GM19463 (cell line): ENCODE results near the gene BMERB1.
"Not testable (repeated sequence)": the region's sequence is repeated elsewhere in the genome, so short reads cannot be mapped to it uniquely, and the experiment has no call there.

Source experiments
- ATAC-seq: cut with Tn5 transposase; IDR thresholded peaks from one replicate; pipeline ENCODE4 v1.9.1; 2021; ENCODE audit warnings: mild to moderate bottlenecking, moderate library complexity; ENCODE audit not compliant: unreplicated experiment

The BMERB1 gene

DNA sequence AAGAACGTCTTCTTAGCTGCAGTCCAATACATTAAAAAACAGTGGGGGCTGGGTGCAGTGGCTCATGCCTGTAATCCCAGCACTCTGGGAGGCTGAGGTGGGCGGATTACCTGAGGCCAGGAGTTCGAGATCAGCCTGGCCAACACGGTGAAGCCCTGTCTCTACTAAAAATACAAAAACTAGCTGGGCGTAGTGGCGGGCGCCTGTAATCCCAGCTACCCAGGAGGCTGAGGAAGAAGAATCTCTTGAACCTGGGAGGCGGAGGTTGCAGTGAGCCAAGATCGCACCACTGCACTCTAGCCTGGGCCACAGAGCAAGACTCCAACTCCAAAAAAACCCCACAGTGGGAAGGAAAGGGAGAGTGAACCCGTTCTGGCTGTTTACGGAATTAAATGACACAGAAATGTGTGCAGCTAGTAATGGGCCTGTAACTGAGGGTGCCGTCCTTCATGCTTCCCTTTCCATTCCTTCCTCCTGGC is 172.9 kb downstream of the BMERB1 start:
- ATAC-seq = not testable (repeated sequence)

- ATAC-seq = no peak
These were observed 173.5 kb downstream of the BMERB1 start for GRCh38 chr16:15607700-15608396.

DNA sequence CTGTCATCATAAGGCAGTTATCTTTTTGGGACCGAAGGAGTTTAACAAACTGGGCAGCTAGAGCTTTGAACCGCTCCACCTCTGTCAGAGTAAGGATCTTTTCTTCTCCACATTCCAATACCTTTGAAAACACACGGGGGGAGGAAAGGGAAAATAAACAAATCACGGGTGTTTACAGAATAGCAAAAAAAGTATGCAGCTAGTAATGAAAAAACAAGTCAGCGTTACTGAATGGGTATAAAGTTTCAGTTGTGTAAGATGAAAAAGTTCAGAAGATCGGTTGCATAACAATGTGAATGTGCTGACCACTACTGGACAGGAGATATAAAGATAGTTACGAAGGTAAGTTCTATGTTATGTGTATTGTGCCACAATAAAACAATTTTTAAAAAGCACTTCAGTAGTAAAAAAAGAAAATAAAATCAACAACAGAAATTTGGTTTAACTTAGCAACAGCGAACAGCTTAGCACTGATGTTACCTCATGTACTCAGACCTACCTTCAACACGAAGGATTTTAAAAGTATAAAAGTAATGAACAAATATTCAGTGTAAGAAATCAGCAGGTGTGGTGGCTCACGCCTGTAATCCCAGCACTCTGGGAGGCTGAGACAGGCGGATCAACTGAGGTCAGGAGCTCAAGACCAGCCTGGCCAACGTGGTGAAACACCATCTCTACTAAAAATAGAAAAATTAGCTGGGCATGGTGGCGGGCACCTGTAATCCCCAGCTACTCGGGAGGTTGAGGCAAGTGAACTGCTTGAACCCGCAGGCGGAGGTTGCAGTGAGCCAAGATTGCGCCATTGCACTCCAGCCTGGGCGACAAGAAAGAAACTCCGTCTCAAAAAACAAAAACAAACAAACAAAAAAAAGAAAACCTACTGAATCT is 174.3 kb downstream of the BMERB1 start:
- no peak for ATAC-seq

GRCh38 chr16:15609286-15609649 is 174.9 kb downstream of the BMERB1 start:
- no peak for ATAC-seq

- ATAC-seq = no peak
These were observed 176.0 kb downstream of the BMERB1 start for GRCh38 chr16:15610369-15610871.

DNA sequence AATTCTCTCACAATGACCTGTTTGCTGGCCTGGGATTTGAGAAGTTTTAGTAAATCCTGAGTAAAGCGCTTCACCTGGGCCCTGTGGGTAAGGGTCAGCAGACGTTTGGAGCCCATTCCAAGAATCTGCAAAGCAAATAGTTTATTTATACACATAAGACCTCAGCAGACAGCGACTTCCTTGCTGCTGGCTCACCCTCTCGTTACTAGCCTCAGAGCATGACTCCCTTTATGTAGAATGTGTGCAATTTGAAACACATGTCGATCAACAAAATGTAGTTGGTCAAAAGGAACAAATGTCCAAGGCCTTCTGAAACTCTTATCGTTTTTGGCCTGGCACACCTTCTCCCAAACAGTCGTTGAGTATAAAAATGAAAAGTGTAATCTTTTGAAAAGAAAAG is 177.2 kb downstream of the BMERB1 start:
- ATAC-seq = no peak

- ATAC-seq = no peak
These were observed 179.3 kb downstream of the BMERB1 start for GRCh38 chr16:15613676-15614075.

- no peak for ATAC-seq
These were observed 181.6 kb downstream of the BMERB1 start for GRCh38 chr16:15616012-15616411.

GRCh38 chr16:15616475-15617165 is 182.2 kb downstream of the BMERB1 start:
- no peak for ATAC-seq

DNA sequence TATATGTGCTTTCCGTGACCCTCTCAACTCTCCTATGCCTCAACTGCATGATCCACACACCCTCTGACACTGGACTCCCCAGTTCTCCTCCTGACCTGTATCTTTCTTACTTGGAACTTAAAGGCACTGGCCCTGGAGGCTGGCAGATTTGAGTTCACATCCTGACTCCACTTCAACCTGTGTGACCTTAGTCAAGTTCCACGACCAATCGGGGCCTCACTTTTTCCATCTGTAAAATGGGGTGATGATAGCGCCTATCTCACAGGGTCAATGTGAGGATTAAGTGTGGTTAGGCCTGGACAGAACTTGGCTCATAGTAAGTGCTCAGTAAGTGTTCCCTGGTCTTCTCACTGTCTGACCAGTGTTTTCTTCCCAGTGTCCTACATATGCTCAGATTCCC is 183.5 kb downstream of the BMERB1 start:
- no peak for ATAC-seq

GRCh38 chr16:15618392-15618791 is 184.0 kb downstream of the BMERB1 start:
- no peak for ATAC-seq

- no peak for ATAC-seq
These were observed 186.3 kb downstream of the BMERB1 start for GRCh38 chr16:15620611-15621195.

- no peak for ATAC-seq
These were observed 187.1 kb downstream of the BMERB1 start for GRCh38 chr16:15621456-15621855.

DNA sequence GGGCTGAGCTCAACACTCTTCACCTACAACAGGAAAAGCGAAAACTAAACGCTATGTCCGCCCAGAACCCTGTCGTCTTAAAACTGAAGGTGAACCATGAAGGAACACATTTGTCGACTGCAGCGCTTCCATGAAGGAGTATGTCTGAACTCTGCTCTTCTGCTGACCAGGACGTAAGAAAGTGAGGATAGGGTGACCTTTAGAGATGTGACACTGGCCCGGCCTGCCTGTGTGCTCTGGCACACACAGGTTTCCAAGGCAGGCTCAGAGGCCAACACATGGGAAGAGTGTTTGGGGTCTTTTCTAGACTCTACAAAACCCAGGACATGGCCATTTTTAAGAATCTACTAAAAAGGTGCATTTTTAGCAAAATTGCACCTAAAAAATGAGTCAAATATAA is 187.5 kb downstream of the BMERB1 start:
- ATAC-seq = no peak

- no peak for ATAC-seq
These were observed 197.5 kb downstream of the BMERB1 start for GRCh38 chr16:15631730-15632409.

GRCh38 chr16:15635926-15636325 is 201.5 kb downstream of the BMERB1 start:
- ATAC-seq = no peak

GRCh38 chr16:15636392-15636873 is 202.0 kb downstream of the BMERB1 start:
- ATAC-seq = no peak
